GM23338 (cell line): ENCODE measurements around the gene PLEKHG4B.

ENCODE experiments used
- CTCF ChIP-seq, 2 experiments: fragments of 200-600 bp in 1 of 2; sonication (generic) in 1 of 2; conservative IDR thresholded peaks; 2 replicates each; pipeline versions ENCODE4 v1.5.1 to v1.6.1; 2016 to 2017; ENCODE audit warnings: antibody characterized with exemption in 2 of 2, low read depth in 2 of 2, mild to moderate bottlenecking in 2 of 2, moderate library complexity in 1 of 2
- ETS1 ChIP-seq: IDR thresholded peaks from 2 replicates; pipeline ENCODE4 v1.6.1; 2016; ENCODE audit warnings: antibody characterized with exemption
- REST ChIP-seq: IDR thresholded peaks from one replicate; pipeline ENCODE4 v1.6.1; 2018; ENCODE audit warnings: antibody characterized with exemption; ENCODE audit not compliant: unreplicated experiment

GRCh38 chr5:169728-170094, 77.7 kb downstream of the PLEKHG4B start:
- TF ChIP-seq CTCF (conservative IDR thresholded peaks at IDR 0.05; ENCODE audit: low read depth in 2 of 2) (no peak), ETS1 (no peak), REST (no peak)
